ENCODE measurements around the gene ABTB2. TPM values are rescaled to one million over a fixed set of nuclear protein-coding genes. Genes with fewer than 3 reads are reported as not detected.

The ABTB2 gene
- total and polyA plus RNA-seq, 2 of the 8 experiments (the other 6 are each of a cell fraction or from before 2014, with no cell fraction given), result 7.7 to 10.2 TPM

GRCh38 chr11:34395916-34396550 is 38.2 kb upstream of the ABTB2 start (continued):
- TF ChIP-seq RNF2 (IDR thresholded peaks at IDR 0.05; ENCODE audit: borderline replicate concordance, low read depth, low read length, missing control alignments, poor library complexity, severe bottlenecking) (no peak), ZNF274 (IDR thresholded peaks at IDR 0.05; ENCODE audit: borderline replicate concordance, extremely low read depth, low read length) (no peak), SIN3A (conservative IDR thresholded peaks at IDR 0.05 in 1 of 2, IDR thresholded peaks at IDR 0.05 in 1 of 2; ENCODE audit: low read depth in 1 of 2, low read length in 2 of 2) (no peak)
